Subcutaneous preadipocyte (primary cell): ENCODE measurements around the gene RASAL1. TPM values are rescaled to one million over a fixed set of nuclear protein-coding genes. Genes with fewer than 3 reads are reported as not detected.

Experiments used
- small RNA-seq: library from RNA; depleted of rRNA; stranded (forward); fragments of <200 nt; gene quantifications from one replicate; pipeline ENCODE3, GENCODE V24; 2012
- total RNA-seq: library from RNA; depleted of rRNA; stranded (reverse); fragments of >200 nt; gene quantifications from 2 replicates; pipeline ENCODE4 v1.2.3, GENCODE V29; 2012

The RASAL1 gene
- not detected in 2 replicates for total RNA-seq

DNA sequence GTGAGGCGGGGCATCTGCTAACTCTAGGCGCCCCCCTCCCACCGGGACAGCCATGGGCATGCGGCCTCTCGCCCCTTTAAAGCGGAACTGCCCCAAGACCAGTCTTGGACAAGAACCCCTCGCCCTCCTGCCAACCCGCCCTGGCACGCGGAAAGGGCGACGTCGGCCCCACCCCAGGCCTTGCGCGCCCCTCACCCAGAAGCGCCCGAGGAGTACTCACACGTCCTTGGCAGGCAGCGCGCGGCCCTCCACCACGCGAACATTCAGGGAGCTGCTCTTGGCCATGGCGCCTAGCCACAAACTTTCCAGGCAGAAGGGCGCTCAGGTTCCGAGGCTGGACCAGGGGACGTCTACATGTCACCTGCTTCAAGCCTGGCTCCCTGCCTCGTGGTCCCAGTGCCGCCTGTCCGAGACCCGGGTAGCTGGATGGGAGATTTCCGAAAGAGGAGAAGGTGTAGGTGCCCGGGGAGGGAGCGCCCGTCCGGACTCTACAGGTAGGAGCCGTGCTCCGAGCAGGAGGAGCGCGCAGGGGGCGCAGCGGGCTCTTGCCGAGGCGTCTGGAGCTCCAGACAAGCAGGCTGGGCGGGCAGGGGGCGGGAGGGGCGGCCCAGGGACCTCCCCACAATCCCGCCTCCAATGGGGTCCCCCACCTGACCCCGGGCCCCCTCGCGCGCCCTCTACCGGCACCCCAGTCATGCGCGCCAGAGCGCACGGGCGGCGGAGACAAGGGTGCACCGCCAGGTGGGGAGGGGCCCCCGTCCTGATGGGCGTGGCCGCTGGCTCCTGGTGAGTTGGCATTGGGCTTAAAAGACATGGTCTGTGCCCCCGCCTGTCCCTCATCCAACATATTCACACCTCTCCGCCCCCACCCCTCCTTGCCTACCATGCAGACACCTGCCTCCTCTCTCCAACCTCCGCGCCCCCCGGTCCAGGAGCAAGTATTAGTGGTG, at the start of gene RASAL1:
RASAL1 (minus strand) TSS at position 584 of the 950 bp plus-strand sequence; CDS start at position 285, 299 bp downstream.

DNA sequence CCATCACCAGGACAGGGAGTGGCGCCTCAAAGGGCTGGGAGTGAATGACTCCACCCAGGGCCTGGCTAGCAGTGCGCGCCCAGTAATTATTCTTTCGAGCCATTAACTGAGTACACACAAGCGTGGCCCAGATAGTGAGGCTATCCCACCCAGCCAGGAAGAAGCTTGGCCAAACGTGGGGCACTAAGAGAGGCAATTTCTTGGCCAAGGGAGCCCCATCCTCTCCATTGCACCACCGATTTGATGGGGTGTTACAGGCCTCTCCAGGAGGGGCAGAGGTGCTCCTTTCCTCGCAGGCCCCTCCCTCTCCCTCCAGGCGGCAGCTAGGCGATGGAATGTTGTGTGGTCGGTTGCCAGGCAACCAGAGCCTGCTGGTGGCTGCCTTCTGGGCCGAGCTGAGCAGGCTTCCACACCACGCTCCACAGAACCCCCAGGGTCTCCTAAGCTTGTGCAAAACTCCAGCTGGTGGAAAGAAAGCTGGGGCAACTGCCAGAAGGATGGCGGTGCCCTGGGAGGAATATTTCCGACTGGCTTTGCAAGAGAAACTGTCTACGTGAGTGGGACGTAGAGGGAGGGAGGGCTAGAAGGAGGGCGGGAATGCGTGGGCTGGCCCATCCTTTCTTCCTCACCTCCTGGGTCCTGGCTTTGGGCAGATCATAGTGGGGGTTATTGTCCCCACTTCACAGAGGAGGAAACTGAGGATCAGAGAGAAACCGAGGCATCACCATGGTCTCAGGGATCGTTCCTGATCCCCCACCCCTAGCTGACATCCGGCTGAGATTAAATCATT, 14.0 kb upstream of the RASAL1 start, which contains the start of gene CFAP73:
CFAP73 (plus strand) TSS at position 364 of the 790 bp plus-strand sequence; CDS start at position 498, 134 bp downstream.

GRCh38 chr12:113056631-113057488, 78.7 kb downstream of the RASAL1 start, which contains the start of gene DTX1:
DTX1 (plus strand) TSS chr12:113056730; CDS start chr12:113058193, 1,463 bp downstream.

Small RNA genes lying within 50 kb of the gene (small RNA-seq; reads per million reads assigned to genes)
- gene MIR7106 (not detected), gene RF00019 (not detected)

Other genes with a start within 250 kb of the RASAL1 start
- 2.5 and 4.4 TPM in 2 replicates for gene OAS1, start 228.8 kb downstream of the RASAL1 start, total RNA-seq
- 7.0 and 15.4 TPM in 2 replicates for gene OAS3, start 197.3 kb downstream of the RASAL1 start, total RNA-seq
- gene OAS2, start 157.2 kb downstream of the RASAL1 start, total RNA-seq = 6.2 and 7.0 TPM in 2 replicates
- 0.20 and 0.73 TPM in 2 replicates for gene DTX1, start 79.0 kb downstream of the RASAL1 start, total RNA-seq
- gene CFAP73, start 14.0 kb upstream of the RASAL1 start, total RNA-seq = not detected in 2 replicates
- gene DDX54, start 49.7 kb upstream of the RASAL1 start, total RNA-seq = 47.0 and 61.0 TPM in 2 replicates
- 18.0 and 18.6 TPM in 2 replicates for gene RITA1, start 50.0 kb upstream of the RASAL1 start, total RNA-seq
- gene TPCN1, start 85.7 kb upstream of the RASAL1 start, total RNA-seq = 24.6 and 29.3 TPM in 2 replicates
- 9.2 and 10.2 TPM in 2 replicates for gene SLC8B1, start 199.3 kb upstream of the RASAL1 start, total RNA-seq
- 33.8 and 37.5 TPM in 2 replicates for gene PLBD2, start 222.8 kb upstream of the RASAL1 start, total RNA-seq